Activated CD4-positive, CD25-positive, alpha-beta regulatory T cell treated with anti-CD3 and anti-CD28 coated beads, Interleukin-2, amount 50 U/mL, for 72 hours (primary cell): ENCODE measurements around the gene KTI12.
"Not testable (repeated sequence)": the region's sequence is repeated elsewhere in the genome, so short reads cannot be mapped to it uniquely, and the experiment has no call there.

Experiments used
- DNase-seq: peaks from one replicate; pipeline ENCODE4 v3.0.0; 2021

The KTI12 gene

DNA sequence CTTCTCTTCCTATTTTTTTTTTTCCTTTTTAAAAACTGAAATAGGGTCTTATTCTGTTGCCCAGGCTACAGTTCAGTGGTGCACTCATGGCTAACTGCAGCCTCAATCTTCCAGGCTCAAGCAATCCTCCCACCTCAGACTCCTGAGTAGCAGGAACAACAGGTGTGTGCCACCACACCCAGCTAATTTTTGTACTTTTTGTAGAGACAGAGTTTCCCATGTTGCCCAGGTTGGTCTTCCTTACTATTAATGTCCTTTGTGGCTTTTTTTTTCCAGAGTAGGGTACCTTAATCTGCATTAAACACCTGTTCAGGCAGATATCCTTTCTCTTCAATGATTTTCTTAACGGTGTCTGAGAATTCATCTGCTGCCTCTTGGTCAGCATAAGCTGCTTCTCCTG lies 4.3 kb upstream of the KTI12 start:
- DNase-seq: no peak

DNA sequence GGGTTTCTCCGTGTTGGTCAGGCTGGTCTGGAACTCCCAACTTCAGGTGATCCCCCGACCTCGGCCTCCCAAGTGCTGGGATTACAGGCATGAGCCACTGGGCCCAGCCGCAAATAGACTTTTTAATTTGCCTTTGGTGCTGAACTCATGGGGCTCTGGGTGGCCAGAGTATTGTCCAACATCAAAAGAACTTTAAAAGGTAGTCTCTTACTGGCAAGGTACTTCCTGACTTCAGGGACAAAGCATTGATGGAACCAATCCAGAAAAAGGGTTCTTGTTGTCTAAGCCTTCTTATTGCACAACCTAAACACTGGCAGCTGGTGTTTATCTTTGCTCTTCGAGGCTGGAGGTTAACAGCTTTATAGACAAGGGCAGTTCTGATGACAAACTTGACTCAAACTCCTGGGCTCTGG lies 3.8 kb upstream of the KTI12 start:
- no peak for DNase-seq

DNA sequence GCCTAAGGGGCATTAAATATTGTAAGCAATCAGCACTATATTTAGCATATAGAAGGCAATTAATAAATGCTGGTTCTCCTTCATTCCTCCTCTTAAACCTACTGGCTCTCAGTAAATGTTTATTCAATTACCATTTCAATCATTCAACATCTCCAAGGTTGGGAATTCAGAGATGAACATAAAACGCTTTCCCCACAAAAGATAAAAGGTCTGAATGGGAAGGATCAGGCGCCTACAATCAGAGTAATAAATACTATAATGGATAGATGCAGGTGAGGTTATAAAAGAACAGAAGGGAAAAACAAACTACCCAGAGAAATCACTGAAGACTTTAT lies 407 bp upstream of the KTI12 start:
- no peak for DNase-seq

DNA sequence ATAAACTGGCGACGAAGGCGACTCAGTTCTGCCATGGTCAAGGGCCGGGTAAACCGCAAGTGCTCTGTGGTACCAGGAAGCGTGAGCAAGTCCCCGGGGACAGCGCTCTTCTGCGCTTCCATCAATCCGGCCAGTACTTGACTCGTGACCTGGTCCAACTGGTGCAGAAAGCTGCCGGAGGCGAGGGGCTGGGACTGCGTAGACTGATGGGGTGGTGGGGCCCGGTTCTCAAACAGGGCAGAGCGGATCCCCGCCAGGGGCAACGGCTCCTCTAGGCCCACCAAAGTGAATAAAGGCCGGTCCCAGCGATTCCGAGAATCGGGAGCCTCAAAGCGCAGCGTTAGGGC lies 852 bp downstream of the KTI12 start:
- DNase-seq: peak; percentile 44

DNA sequence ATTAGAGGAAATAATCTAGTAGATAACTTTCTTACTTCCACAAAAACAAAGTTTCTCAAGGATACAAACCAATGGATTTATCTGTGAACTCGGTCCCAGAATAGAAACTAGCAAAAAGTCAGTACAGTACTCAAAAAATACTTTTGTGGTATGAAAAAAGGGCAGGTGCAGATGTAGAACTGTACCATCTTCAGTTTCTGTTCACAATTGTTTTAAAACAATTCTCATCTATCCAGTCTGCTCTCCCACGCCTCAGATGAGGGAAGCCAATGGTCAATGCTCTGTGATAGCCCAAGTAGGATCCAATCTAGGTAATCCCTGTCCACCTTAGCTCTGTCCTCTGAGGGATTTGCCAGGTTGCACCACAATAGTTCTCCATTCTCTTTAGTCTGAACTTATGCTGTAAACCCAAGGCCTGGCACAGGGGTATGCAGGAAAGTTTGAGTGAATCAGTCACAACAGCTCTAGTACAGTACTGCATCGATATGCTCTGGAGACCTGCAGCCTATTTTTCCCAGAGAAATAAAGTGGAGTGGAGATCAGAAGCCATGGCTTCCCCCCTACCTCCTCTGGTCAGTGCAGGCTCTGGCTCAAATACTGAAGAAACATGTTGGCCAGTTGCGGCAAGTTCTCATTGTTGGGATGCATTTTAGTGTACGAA lies 1.4 kb downstream of the KTI12 start:
- no peak for DNase-seq

DNA sequence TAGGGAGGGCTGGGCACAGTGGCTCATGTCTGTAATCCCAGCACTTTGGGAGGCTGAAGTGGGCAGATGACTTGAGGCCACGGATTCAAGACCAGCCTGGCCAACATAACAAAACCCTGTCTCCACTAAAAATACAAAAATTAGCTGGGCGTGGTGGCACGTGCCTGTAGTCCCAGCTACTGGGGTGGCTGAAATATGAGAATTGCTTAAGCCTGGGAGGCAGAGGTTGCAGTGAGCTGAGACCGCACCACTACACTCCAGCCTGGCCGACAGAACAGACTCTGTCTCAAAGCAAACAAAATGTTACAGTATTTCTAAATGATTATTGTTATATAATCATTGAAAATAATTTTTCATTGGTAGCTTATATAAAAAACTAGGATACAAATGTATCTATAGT lies 4.8 kb downstream of the KTI12 start:
- DNase-seq: not testable (repeated sequence)

DNA sequence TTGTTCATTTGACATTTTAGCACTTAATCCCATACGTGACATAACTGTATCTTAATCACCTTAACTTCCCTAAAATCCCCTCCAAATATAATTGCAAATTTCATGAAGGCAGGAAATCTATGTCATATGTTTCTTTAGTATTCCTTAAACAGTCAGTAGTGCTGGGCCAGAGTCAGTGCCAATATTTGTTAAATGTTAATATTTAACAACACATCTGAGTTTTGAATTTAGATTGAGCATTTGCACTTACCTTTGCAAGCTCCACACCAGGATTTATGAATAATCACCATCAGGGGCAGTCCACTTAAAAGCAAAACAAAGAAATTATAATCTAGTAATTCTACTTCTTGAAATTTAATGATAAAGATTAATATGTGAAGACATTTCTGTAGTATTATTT lies 5.3 kb downstream of the KTI12 start:
- DNase-seq: no peak

DNA sequence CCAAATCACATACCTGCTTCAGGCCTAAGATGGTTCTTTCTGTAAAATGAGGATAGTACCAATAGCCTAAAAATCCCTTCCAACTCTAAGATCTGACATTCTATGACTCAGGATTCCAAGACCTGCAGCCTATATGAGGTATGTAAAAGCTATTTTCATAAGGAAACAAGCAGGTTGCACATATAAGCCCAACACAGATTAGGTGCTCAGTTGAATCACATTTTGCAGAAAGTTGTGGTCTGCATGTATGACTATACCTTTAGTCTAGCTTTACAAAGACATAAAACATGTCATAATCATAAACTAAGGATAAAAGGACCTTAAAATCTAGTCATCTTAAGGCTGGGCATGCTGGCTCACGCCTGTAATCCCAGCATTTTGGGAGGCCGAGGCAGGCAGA lies 7.3 kb downstream of the KTI12 start:
- no peak for DNase-seq

DNA sequence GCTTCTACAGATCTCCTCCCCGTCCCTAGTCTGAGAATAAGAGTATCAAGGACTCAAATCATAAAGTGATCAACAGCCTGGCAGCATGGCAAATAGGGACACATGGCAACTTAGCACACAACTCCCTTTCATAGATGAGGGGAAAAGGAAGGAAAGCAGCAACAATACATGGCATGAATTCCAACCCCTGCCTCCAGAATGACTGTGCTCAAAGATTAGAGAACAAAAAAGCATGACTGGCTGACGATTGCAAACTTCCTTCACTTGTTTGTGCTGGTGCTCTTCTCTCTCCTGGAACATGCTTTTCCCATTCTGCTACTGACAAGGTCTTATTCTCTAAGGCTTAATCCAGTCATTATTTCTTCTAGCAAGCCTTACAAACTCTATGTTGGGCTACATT lies 11.5 kb downstream of the KTI12 start:
- no peak for DNase-seq

DNA sequence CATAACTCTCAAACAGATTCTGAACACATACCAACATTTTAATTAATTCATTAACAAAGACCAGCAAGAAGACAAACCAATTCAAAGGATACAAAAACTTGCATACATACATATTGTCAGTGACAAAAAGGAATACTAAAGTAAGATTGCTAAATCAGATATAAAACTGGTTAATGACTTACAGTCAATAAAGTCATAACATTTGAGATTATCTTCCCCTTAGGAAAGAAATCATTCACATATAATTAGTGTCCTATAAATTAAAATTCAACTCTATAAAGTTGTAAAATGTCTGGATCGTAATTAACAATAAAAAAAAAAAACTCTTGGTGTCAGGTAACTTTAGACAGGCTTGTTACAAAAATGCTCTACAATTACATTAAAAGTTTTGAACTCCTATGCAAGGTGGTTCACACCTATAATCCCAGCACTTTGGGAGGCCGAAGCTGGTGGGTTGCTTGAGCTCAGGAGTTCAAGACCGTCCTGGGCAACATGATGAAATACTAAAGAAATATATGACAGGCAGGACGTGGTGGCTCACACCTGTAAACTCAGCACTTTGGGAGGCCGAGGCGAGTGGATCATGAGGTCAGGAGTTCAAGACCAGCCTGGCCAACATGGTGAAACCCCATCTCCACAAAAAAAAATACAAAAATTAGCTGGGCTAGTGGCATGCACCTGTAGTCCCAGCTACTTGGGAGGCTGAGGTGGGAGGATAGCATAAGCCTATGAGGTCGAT lies 25.4 kb downstream of the KTI12 start:
- DNase-seq: no peak

DNA sequence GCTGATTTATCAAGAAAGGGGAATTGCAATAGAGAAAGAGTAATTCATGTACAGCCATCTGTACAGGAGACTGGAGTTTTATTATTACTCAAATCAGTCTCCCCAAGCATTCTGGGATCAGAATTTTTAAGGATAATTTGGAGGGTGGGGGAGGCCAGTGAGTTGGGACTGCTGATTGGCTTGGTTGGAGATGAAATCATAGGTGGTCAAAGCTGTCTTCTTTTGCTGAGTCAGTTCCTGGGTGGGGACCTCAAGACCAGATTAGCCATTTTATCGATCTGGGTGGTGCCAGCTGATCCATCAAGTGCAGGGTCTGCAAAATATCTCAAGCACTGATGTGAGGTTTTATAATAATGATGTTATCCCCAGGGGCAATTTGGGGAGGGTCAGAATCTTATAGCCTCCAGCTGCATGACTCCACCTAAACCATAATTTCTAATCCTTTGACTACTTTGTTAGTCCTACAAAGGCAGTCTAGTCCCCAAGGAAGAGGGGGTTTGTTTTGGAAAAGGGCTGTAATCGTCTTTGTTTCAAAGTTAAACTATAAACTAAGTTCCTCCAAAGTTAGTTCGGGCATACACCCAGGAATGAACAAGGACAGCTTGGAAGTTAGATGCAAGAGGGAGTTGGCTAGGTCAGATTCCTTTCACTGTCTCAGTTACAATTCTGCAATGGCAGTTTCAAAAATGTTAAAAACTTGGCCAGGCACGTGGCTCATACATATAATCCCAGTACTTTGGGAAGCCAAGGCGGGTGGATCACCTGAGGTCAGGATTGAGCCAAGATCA lies 26.2 kb downstream of the KTI12 start:
- DNase-seq: no peak

DNA sequence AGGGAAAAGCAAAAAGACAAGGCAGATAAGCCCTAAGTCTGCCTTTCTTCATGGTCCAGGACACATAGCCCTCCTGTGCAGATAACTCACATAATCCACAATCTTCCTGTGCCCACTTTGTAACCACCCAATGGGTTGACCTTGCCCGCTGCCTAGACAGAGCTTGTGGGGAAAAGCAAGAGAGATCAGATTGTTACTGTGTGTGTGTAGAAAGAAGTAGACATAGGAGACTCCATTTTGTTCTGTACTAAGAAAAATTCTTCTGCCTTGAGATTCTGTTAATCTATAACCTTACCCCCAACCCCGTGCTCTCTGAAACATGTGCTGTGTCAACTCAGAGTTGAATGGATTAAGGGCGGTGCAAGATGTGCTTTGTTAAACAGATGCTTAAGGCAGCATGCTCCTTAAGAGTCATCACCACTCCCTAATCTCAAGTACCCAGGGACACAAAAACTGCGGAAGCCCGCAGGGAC lies 27.5 kb downstream of the KTI12 start:
- not testable (repeated sequence) for DNase-seq

DNA sequence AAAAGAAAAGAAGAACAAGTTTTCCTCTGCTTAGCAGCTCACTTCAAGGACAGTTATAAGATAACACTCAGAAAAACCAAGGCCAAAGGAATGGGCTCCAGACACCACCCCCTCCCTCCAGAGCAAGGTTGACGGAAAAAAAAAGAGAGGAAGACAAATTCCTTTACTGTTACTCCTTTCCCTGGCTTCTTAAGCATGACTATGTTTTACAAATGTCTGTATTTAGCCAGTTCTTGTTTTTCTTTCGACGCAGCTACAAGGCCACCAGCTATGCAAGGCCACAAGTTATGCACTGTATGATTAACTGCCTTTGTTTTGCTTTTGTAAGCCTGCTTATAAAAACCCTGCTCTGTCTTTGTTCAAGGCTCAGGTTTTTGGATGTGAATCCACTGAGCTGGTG lies 28.1 kb downstream of the KTI12 start:
- DNase-seq: not testable (repeated sequence)

DNA sequence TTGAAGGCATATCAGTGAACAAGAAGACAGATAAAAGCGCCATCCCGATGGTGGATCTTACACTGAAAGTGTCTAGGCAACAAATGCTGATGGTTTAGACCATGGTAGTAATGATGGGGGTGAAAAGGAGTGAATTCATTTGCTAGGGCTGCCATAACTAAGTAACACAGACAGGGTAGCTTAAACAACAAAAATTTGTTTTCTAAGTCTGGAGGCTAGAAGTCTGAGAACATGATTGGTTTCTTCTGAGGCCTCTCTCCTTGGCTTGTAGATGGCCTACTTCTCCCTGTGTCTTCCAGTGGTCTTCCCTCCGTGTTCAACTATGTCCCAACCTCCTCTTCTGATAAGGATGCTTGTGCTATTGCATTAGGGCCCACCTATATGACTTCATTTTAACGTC lies 29.7 kb downstream of the KTI12 start:
- no peak for DNase-seq

DNA sequence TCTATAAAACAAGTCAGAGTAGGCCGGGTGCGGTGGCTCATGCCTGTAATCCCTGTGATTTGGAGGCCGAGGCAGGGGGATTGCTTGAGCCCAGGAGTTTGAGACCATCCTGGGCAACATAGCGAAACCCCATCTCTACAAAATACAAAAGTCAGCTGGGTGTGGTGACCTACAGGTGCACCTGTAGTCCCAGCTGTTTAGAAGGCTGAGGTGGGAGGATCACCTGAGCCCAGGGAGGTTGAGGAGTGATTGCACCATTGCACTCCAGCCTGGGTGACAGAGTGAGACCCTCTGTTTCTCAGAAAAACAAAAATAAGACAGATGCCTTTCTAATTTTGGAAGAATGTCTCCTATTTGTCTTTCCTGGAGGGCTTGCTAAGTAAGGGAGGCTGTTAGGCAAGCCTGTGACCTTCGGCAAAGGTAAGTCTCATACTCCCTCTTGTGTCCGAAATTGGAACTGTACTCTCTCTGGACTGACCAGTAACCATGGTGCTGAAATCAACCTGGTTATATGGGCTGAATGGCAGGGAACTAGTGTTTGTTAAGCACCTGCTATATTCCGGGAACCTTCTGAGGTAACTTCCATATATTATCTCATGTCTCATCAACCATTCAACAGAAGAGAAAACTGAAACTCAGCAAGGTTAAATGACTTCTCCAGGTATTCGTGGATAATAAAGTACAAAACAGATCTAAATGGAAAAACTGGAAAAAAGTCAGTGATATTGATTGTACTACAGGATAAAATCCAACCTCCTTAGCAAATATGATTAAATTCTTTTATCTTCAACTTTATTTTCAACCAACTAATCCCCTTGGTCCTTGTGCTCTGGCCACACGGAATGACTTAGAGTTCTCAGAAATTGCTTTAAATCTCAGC lies 31.3 kb downstream of the KTI12 start:
- no peak for DNase-seq

DNA sequence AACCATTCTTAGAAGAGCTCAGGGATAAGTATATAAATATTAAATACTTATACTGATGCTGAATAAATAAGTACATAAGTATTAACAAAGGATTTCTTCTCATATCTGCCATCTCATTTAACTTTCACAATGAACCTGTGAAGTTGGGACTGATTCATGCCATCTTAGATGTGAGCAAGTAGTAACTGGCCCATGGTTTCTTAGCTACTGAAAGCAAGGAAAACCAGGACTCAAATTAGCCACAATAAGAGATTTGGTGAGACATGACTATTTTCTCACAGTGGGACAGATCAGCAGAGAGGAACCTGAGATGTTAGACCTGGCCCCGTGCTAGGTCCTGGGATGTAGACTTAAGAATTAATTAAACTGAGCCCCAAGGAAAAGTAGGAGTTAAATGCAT lies 34.9 kb downstream of the KTI12 start:
- no peak for DNase-seq

DNA sequence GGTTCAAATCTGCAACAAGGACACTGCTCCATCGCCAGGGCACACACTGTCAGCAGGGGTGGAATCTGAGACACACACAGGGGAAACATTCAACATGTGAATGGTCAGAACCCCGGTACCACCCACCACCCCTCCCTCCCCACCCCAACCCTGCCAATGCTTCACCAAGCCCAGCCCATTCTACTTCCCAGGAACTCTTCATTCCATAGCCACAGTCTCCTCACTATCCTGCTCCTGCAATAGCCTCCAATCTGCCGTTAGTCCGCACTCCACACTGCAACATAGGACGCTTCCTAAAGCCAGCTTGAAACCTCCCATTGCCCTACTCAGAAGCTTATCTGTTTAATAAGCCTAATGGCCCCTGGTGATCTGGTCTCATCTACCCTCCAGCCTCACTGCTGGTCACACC lies 35.6 kb downstream of the KTI12 start:
- no peak for DNase-seq

DNA sequence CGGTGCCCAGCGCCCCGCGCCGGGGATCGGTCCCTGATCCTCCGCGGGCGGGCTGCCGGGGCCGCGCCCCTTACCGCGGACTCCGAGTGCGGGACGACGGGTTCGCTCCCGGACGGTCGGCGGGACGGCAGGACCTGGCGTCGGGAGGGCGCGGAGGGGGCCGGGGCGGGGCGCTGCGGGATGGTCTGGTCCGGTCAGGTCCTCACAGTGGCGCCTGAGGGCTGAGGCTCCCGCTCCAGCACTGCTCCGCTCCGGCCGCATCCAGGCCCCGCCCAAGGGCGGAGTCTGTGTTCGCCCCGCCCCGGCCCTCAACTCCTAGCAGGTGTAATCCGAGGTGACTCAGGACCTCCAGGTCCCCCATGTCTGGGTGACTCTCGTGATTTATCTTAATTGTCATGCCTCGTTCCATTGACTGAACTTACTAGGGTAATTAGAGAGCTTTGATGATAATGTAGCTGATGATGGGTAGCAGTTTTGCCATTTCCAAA lies 43.1 kb downstream of the KTI12 start, which contains the start of gene RAB3B:
RAB3B (minus strand) TSS at position 223 of the 488 bp plus-strand sequence. CDS start 13,583 bp downstream, outside the sequence.
- DNase-seq: peak; percentile 80

DNA sequence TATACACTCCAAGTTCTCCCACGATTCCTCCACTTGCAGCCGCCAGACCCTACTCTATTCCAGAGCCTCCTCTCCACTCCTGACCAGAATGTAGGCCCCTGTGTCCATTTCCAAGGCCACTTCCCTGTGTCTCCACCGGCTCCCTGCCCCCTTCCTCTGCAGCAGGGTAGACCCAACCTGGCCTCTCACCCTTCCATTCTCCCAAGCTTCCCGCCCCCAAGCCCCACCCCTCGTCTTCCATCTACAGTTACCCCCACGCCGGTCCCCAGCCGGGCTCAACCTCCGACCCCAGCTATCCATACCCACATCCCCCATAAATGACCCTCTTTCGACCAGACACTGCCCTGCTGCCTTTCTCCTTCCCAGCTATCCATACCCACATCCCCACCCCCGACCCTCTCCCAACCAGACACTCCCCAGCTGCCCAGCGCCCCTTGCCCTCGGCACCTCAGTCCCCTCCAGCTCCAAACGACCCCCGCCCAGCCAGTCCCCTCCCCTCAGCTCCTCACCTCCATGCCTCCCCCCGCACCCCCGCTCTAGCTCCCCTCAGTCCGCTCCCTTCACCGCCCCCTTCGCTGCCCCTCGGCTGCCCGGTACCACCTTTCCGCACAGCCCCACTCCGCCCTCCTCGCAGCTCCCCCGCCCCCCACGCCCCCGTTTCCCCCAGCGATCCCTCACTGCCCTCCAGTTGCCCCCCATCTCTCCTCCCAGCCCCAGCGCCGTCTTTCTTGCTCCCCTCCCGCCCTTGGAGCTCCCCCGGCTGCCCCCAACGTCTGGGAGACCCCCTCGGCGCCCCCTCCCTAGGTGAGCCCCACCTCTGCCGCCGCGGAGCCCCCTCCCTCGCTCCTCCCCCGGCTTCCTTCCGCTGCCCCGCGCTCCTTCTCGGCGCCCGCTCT lies 43.8 kb downstream of the KTI12 start:
- DNase-seq: no peak

DNA sequence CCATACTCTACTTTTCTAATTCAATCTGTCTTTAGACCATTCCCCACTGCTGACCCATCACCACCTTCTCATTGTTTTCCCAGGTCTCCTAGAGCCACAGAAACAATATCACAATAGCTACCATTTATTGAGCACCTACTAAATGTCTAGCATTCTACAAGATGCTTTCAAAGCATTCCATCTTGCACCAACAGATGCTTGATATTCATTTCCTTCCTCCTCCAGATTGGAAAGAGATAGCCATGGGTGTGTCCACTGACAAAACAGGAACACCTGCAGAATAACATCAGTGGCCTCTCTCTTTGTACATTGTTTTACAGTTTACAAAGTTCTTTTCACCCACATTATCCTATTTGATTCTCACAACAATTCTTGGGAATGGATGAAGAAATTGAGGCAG lies 45.4 kb downstream of the KTI12 start:
- DNase-seq: no peak

DNA sequence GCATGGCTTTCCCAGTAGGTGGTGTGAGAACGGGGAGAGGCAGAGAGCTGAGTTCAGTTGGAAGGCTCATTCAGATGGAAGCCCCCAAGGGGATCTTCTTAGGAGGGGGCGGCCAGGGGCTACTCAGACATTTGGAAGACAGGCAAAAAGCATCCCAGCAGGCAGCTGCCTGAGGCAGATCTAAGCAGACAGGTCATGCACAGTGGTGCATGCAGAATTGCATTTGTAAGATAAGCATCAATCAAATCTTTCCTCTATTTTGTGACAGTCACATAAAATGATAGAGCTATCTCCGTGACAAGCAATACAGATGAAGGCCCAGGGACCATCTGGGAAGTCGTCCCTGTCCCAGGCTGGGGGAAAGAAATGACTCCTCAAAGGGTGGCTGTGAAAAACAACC lies 46.9 kb downstream of the KTI12 start:
- no peak for DNase-seq

DNA sequence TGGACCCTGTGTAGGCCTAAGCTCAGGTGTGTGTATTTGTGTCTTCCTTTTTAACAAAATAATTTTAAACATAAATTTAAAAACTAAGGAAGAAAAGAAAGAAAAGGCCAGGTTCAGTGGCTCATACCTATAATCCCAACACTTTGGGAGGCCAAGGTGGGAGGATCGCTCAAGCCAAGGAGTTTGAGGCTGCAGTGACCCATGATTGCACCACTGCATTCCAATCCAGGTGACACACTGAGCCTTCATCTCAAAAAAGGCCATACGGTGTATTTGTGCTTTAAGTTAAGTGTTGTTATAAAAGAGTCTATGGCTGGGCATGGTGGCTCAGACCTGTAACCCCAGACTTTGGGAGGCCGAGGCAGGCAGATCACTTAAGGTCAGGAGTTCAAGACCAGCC lies 51.4 kb downstream of the KTI12 start:
- DNase-seq: no peak
